HG02852 (cell line): ENCODE data around the gene KCNAB1.
"Not testable (repeated sequence)": the region's sequence is repeated elsewhere in the genome, so short reads cannot be mapped to it uniquely, and the experiment has no call there.

Source experiments
- ATAC-seq: cut with Tn5 transposase; IDR thresholded peaks from one replicate; pipeline ENCODE4 v1.9.1; 2021; ENCODE audit warnings: mild to moderate bottlenecking, moderate library complexity; ENCODE audit not compliant: unreplicated experiment

The KCNAB1 gene

GRCh38 chr3:156554842-156555687 is 434.7 kb downstream of the KCNAB1 start, which contains the start of gene SSR3:
Gene SSR3 (minus strand): TSS chr3:156555117. CDS start chr3:156555089, 28 bp downstream.
- ATAC-seq, result peak; percentile 99

GRCh38 chr3:156558389-156558788 is 438.0 kb downstream of the KCNAB1 start:
- ATAC-seq, result no peak

GRCh38 chr3:156559321-156559720 is 438.9 kb downstream of the KCNAB1 start:
- no peak for ATAC-seq

GRCh38 chr3:156561533-156561932 is 441.2 kb downstream of the KCNAB1 start:
- ATAC-seq, result no peak

GRCh38 chr3:156562486-156562885 is 442.1 kb downstream of the KCNAB1 start:
- not testable (repeated sequence) for ATAC-seq

GRCh38 chr3:156563900-156564682 is 443.7 kb downstream of the KCNAB1 start:
- no peak for ATAC-seq

GRCh38 chr3:156569016-156569415 is 448.6 kb downstream of the KCNAB1 start:
- not testable (repeated sequence) for ATAC-seq

- ATAC-seq, result not testable (repeated sequence)
These were observed 449.5 kb downstream of the KCNAB1 start for GRCh38 chr3:156569881-156570280.

GRCh38 chr3:156575641-156576040 is 455.3 kb downstream of the KCNAB1 start:
- ATAC-seq, result no peak

GRCh38 chr3:156576051-156576450 is 455.7 kb downstream of the KCNAB1 start:
- no peak for ATAC-seq

- no peak for ATAC-seq
These were observed 456.4 kb downstream of the KCNAB1 start for GRCh38 chr3:156576651-156577348.

GRCh38 chr3:156577736-156578135 is 457.4 kb downstream of the KCNAB1 start:
- no peak for ATAC-seq

- ATAC-seq, result no peak
These were observed 459.1 kb downstream of the KCNAB1 start for GRCh38 chr3:156579427-156579851.

GRCh38 chr3:156581033-156581432 is 460.7 kb downstream of the KCNAB1 start:
- no peak for ATAC-seq

GRCh38 chr3:156581954-156582353 is 461.6 kb downstream of the KCNAB1 start:
- no peak for ATAC-seq

GRCh38 chr3:156582532-156583183 is 462.3 kb downstream of the KCNAB1 start:
- ATAC-seq, result peak; percentile 44

- no peak for ATAC-seq
These were observed 463.1 kb downstream of the KCNAB1 start for GRCh38 chr3:156583469-156583868.

- peak; percentile 60 for ATAC-seq
These were observed 466.8 kb downstream of the KCNAB1 start for GRCh38 chr3:156586905-156587759.

GRCh38 chr3:156587760-156588069 is 467.3 kb downstream of the KCNAB1 start:
- peak; percentile 3 for ATAC-seq
